Activated CD4-positive, alpha-beta T cell treated with anti-CD3 and anti-CD28 coated beads, Interleukin-2, amount 50 U/mL, for 1 hour (primary cell): ENCODE results near the gene VWA5B1.
A peak's percentile ranks its signal among the peaks of the same experiment; 100 is the strongest.
"Not testable (repeated sequence)": the region's sequence is repeated elsewhere in the genome, so short reads cannot be mapped to it uniquely, and the experiment has no call there.

ENCODE experiments used
- DNase-seq: peaks from one replicate; pipeline ENCODE4 v3.0.0-alpha.2; 2020

Gene VWA5B1

GRCh38 chr1:20280341-20280740 is 10.3 kb upstream of the VWA5B1 start:
- DNase-seq = no peak

- DNase-seq = no peak
Observed at GRCh38 chr1:20280906-20281305, 9.8 kb upstream of the VWA5B1 start.

- no peak for DNase-seq
Observed at GRCh38 chr1:20281801-20282200, 8.9 kb upstream of the VWA5B1 start.

GRCh38 chr1:20282533-20282932 is 8.1 kb upstream of the VWA5B1 start:
- no peak for DNase-seq

- DNase-seq = no peak
Observed at GRCh38 chr1:20284046-20284445, 6.6 kb upstream of the VWA5B1 start.

- no peak for DNase-seq
Observed at GRCh38 chr1:20284625-20285024, 6.0 kb upstream of the VWA5B1 start.

GRCh38 chr1:20285510-20285909 is 5.2 kb upstream of the VWA5B1 start:
- no peak for DNase-seq

GRCh38 chr1:20287696-20288095 is 3.0 kb upstream of the VWA5B1 start:
- DNase-seq = not testable (repeated sequence)

- peak; percentile 8 for DNase-seq
Observed at GRCh38 chr1:20291645-20292084, 990 bp downstream of the VWA5B1 start.

- DNase-seq = no peak
Observed at GRCh38 chr1:20298626-20299025, 8.0 kb downstream of the VWA5B1 start.

GRCh38 chr1:20301463-20302107 is 10.9 kb downstream of the VWA5B1 start:
- no peak for DNase-seq

GRCh38 chr1:20302108-20302471 is 11.4 kb downstream of the VWA5B1 start:
- no peak for DNase-seq

- no peak for DNase-seq
Observed at GRCh38 chr1:20307026-20307425, 16.4 kb downstream of the VWA5B1 start.

GRCh38 chr1:20308569-20308968 is 17.9 kb downstream of the VWA5B1 start:
- no peak for DNase-seq

- no peak for DNase-seq
Observed at GRCh38 chr1:20311289-20311688, 20.6 kb downstream of the VWA5B1 start.

- DNase-seq = no peak
Observed at GRCh38 chr1:20312310-20312709, 21.6 kb downstream of the VWA5B1 start.

GRCh38 chr1:20312818-20313217 is 22.1 kb downstream of the VWA5B1 start:
- no peak for DNase-seq

GRCh38 chr1:20317471-20317870 is 26.8 kb downstream of the VWA5B1 start:
- DNase-seq = no peak

GRCh38 chr1:20318521-20318920 is 27.8 kb downstream of the VWA5B1 start:
- DNase-seq = no peak

- no peak for DNase-seq
Observed at GRCh38 chr1:20318971-20319370, 28.3 kb downstream of the VWA5B1 start.

- no peak for DNase-seq
Observed at GRCh38 chr1:20319456-20320220, 29.0 kb downstream of the VWA5B1 start.

GRCh38 chr1:20320704-20321103 is 30.0 kb downstream of the VWA5B1 start:
- no peak for DNase-seq

- DNase-seq = no peak
Observed at GRCh38 chr1:20321573-20321972, 30.9 kb downstream of the VWA5B1 start.

GRCh38 chr1:20322081-20322824 is 31.6 kb downstream of the VWA5B1 start:
- no peak for DNase-seq
